Cerebellar cortex (tissue), 1 donor: ENCODE measurements around the gene CRB1.
A peak's percentile ranks its signal among the peaks of the same experiment; 100 is the strongest.
"Not testable (repeated sequence)": the region's sequence is repeated elsewhere in the genome, so short reads cannot be mapped to it uniquely, and the experiment has no call there.

Experiments used
- DNase-seq: peaks from one replicate; pipeline ENCODE4 v3.0.0-alpha.2; 2015; ENCODE audit warnings: low spot score

Gene CRB1

GRCh38 chr1:197399755-197400521 is 131.9 kb downstream of the CRB1 start:
- DNase-seq = peak; percentile 10

- DNase-seq = no peak
These were observed 132.5 kb downstream of the CRB1 start for GRCh38 chr1:197400522-197400902.

GRCh38 chr1:197402189-197402588 is 134.1 kb downstream of the CRB1 start:
- no peak for DNase-seq

GRCh38 chr1:197404774-197405173 is 136.7 kb downstream of the CRB1 start:
- DNase-seq = not testable (repeated sequence)

- DNase-seq = not testable (repeated sequence)
These were observed 137.6 kb downstream of the CRB1 start for GRCh38 chr1:197405614-197406013.

GRCh38 chr1:197413564-197413963 is 145.5 kb downstream of the CRB1 start:
- no peak for DNase-seq

DNA sequence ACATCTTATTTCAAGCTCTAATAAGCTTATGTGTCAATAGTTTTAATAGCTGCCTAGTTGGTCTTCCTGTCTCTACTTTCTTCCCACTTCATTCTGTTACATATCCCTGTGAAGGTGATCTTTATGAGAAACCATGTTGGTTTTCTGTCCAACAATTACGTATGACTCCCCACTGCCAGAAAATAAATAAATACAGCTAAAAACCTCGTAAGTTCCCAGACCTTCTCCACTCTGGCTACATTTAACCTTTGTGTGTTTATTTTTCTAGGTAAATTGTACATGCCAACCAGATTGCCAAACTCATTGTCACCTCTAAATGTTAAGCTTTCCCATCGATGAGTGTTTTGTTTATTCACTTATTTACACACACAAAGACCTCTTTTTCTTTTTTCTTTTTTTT is 147.2 kb downstream of the CRB1 start:
- DNase-seq = no peak

GRCh38 chr1:197418693-197419092 is 150.6 kb downstream of the CRB1 start:
- no peak for DNase-seq

DNA sequence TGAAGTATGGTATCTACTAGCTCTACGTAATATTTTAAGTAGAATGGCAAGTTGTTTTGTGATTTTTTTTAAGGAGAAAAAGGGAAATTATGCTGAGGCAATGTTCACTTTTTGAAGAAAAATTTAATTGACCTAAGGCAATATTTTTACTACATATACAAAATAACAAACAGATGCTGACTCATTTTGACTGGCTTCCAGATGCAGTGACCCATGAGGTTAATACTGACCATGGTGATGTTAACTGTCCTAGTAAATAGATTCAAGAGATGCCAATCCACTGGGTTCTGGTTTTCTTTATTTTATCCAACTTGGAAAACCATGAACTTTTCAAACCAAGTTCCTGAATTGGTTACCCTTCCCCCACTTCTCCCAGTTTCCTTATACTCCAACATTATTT is 154.9 kb downstream of the CRB1 start:
- no peak for DNase-seq

DNA sequence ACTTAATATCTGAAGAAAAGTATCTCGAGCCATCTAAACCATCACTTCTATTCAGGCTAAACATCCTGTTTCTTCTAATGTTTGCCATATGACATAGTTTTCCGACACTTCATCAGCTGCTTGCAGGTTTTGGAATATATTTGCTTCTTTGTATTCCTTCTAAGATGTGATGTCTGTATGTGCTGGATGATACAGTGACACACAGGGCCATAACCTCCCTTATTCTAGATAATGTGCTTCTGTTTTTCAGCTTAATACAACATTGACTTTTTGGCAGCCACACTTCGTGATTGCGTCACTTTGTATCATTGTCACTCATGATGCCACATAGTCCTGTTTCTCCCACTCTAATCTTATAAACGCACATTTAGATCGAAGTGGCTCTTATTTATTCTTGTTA is 156.3 kb downstream of the CRB1 start:
- no peak for DNase-seq

DNA sequence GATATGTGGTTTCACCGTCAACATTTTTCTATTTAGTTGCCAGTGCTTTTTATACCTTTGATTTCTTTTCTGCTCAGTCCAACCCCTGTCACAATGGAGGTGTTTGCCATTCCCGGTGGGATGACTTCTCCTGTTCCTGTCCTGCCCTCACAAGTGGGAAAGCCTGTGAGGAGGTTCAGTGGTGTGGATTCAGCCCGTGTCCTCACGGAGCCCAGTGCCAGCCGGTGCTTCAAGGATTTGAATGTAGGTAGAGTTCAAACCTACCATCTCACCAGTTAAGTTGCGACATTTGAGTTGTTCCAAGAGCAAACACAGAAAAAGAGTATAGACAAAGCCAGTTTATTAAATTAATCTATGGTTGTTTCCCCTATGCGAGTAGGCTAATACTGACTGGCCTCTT is 161.3 kb downstream of the CRB1 start:
- no peak for DNase-seq

- no peak for DNase-seq
These were observed 167.2 kb downstream of the CRB1 start for GRCh38 chr1:197435224-197435623.

DNA sequence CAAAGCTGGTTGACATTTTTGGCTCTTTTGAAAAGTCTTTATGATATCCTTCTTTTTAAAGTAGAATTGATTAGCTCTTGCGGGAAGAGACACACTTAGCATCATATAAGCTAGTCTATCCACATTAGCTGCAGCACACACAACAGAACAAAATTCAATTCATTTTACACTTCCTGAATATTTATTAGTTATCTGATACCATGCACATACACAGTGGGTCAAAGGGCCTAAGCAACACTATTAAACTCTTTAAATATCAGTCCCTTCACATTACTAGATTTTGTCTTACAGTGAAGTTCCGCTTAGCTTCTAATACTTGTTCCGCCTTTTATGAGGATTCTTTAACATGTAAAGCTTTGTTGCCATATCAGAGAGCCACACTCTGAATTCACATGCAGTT is 169.5 kb downstream of the CRB1 start:
- DNase-seq = no peak

GRCh38 chr1:197438010-197438790 is 170.1 kb downstream of the CRB1 start:
- DNase-seq = no peak

DNA sequence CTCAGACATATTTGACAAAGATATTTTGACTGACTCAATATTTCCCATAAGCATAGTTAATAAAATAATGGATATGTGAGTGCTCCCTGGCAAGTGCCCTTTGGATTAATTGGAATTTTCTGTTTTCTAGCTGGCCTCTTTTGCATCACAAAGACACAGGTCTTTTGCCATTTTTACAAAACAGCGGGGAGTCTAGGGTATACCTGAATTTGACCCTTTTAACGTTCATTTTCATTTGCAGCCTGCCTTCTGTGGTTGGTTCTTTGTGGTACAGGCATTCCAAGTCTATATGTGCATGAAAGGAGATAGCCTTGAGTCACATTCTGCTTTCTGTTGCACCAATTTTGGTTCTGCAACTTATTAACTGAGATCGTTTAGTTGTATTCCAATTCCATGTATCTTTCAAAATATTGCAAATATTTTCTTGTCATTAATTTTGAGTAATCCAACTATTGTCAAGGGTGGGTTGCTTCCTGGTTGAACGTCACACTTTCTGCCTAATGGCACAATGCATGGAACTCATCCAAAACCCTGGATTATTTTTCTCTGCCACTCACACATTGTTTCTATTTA is 171.7 kb downstream of the CRB1 start:
- DNase-seq = no peak

DNA sequence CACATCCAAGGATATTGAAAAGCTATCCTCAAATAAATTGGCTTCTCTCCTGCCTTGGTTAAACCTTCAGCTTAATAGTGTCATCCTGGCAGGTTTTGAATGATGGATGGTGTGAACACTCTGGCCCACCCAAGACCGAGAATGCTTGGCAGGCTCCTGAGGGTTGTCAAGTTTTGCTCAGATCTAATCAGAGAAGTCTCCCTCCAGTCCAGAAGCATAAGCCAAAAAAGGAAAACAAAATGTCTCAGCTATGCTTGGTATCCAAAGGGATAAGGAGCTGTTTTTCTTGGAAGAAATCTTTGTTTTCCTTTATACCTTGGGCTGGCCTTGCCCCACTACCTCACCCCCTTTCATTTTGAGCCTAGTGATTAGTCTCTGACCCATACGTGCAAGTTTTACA is 172.7 kb downstream of the CRB1 start:
- DNase-seq = no peak

- DNase-seq = no peak
These were observed 174.0 kb downstream of the CRB1 start for GRCh38 chr1:197441999-197442414.

- DNase-seq = no peak
These were observed 176.7 kb downstream of the CRB1 start for GRCh38 chr1:197444755-197445154.

DNA sequence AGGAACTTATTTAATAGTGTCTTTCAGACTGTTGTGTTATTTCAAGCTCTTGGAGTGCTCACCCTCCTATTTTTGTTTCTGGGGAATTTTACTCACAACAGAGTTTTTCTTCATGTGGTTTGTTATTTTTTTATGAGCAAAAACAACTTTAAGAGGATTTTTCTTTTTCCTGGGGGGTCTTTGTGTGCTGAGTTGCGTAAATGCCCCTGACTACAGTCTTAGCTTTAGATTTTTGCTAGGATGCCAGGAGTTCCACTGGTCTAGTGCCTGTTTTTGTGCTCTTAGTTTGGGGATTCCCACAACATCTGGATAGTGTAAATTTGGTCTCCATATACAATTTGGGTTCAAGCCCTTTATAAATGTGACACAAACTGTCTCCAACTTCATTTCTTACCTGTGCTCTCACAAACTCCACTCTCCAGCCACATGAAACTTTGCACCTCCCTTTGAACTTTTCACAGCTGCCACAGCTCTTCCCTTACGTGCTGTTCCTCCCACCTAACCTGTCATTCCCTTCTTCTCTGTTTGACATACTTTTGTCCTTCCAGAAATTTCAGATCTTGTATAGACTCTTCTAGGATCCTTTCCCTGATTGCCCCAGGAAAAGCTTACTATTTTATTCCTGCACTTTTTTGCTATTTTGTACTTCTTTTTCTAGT is 180.2 kb downstream of the CRB1 start:
- DNase-seq = no peak

DNA sequence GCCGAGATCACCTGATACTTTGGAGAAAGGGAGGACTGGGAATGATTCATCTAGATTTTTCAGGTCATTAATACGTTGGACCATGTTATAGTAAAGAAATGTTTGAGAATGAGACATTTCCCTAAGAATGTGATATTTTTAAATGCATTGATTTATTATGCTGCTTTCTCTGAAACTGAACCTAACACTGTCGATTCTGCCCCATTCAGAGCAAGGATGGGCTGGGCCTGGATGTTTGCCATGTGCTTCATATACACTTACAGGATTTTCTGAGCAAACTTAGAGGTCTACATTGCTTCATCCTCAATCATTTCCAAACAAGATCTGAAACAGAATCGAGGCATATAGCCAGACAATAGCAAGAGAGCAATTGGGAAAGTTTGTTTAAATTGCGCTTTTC is 183.3 kb downstream of the CRB1 start:
- no peak for DNase-seq

DNA sequence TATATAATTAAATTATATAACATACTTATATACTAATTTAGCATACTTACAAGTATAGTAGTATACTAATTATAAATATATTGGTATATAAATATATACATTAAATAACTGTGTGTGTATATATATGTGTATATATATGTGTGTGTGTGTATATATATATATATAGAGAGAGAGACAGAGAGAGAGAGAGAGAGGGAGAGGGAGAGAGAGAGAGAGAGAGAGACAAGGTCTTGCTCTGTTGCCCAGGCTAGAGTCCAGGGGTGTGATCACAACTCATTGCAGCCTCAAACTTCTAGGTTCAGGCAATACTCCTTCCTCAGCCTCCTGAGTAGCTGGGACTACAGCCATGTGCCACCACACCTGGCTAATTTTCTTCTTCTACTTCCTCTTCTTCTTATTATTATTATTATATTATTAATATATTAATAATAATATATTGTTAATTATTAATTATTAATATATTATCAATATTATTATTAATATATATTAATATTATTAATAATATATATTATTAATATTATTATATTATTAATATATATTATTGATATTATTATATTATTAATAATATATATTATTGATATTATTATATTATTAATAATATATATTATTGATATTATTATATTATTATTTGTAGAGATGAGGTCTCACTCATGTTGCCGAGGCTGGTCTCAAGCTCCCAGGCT is 185.5 kb downstream of the CRB1 start:
- no peak for DNase-seq

DNA sequence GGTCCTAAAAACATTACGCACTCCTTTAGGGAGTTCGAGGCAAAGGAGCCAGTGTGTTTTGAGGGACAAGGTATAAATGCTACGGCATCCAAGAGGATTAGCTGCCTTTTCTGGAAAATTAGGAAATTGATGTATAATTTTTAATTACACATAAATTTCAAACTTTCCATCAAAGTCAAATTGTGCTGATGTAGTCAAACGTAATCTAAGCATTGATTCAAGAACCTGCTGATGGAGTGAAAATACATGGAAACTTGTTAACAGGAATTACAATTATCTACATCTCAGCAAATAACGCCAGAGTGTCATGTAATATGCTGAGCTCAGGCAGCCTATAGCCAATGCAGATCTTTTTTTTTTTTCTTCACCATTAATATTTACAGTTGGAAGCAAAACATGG is 194.5 kb downstream of the CRB1 start:
- DNase-seq = no peak
